Hepatocyte (in vitro differentiated cells): ENCODE data around the gene DES. TPM values are rescaled to one million over a fixed set of nuclear protein-coding genes. Genes with fewer than 3 reads are reported as not detected.
A peak's percentile ranks its signal among the peaks of the same experiment; 100 is the strongest.

Experiments used
- DNase-seq: peaks from one replicate; pipeline ENCODE4 v3.0.0-alpha.2; 2016; ENCODE audit warnings: low spot score
- H2AFZ ChIP-seq: fragments of 200-600 bp; sonication (generic); 2 replicates; pipeline ENCODE4 v1.6.0; 2016; ENCODE audit warnings: antibody characterized with exemption, mild to moderate bottlenecking
- H3K27ac ChIP-seq: fragments of 200-600 bp; sonication (generic); 2 replicates; pipeline ENCODE4 v1.5.1; 2016; ENCODE audit warnings: mild to moderate bottlenecking
- H3K27me3 ChIP-seq: fragments of 200-600 bp; sonication (generic); 2 replicates; pipeline ENCODE4 v1.6.1; 2016
- H3K36me3 ChIP-seq: fragments of 200-600 bp; sonication (generic); replicated peaks from 2 replicates; pipeline ENCODE4 v1.5.1; 2016; ENCODE audit warnings: low read depth; ENCODE audit not compliant: insufficient read depth
- H3K4me1 ChIP-seq: fragments of 200-600 bp; sonication (generic); 2 replicates; pipeline ENCODE4 v1.5.1; 2016; ENCODE audit warnings: mild to moderate bottlenecking, moderate library complexity; ENCODE audit not compliant: insufficient read depth
- H3K4me2 ChIP-seq: fragments of 200-600 bp; sonication (generic); 2 replicates; pipeline ENCODE4 v1.6.0; 2016
- H3K4me3 ChIP-seq: fragments of 200-600 bp; sonication (generic); 2 replicates; pipeline ENCODE4 v1.5.1; 2016; ENCODE audit warnings: mild to moderate bottlenecking
- H3K79me2 ChIP-seq: fragments of 200-600 bp; sonication (generic); 2 replicates; pipeline ENCODE4 v1.6.0; 2017; ENCODE audit warnings: mild to moderate bottlenecking
- H3K9me2 ChIP-seq: fragments of 200-600 bp; sonication (generic); replicated peaks from 2 replicates; pipeline ENCODE4 v1.6.0; 2017; ENCODE audit warnings: mild to moderate bottlenecking; ENCODE audit not compliant: insufficient read depth
- H3K9me3 ChIP-seq: fragments of 200-600 bp; sonication (generic); 2 replicates; pipeline ENCODE4 v1.5.1; 2016; ENCODE audit warnings: low read depth, mild to moderate bottlenecking
- H4K20me1 ChIP-seq: fragments of 200-600 bp; sonication (generic); 2 replicates; pipeline ENCODE4 v1.6.0; 2016; ENCODE audit warnings: mild to moderate bottlenecking; ENCODE audit not compliant: insufficient read depth, poor library complexity, severe bottlenecking
- EZH2 ChIP-seq: fragments of 200-600 bp; sonication (generic); IDR thresholded peaks from 2 replicates; pipeline ENCODE4 v1.6.1; 2016; ENCODE audit warnings: antibody characterized with exemption, mild to moderate bottlenecking, borderline replicate concordance
- EZH2phosphoT487 ChIP-seq: fragments of 200-600 bp; sonication (generic); IDR thresholded peaks from one replicate; pipeline ENCODE4 v1.6.1; 2018; ENCODE audit warnings: antibody characterized with exemption, mild to moderate bottlenecking, low read depth, moderate library complexity; ENCODE audit not compliant: unreplicated experiment, severe bottlenecking
- WGBS: methylation state at CpG from one replicate; pipeline ENCODE4 v1.1.6; 2016; ENCODE audit warnings: low lambda C conversion rate; ENCODE audit errors: missing lambda C conversion rate; 5-methylcytosine and 5-hydroxymethylcytosine counted together
- polyA plus RNA-seq: library from polyadenylated mRNA; unstranded; fragments of >200 nt; fragmentation: Nextera tagmentation; extraction: Ambion mirVana; gene quantifications from 2 replicates; pipeline ENCODE4 v1.2.1, GENCODE V29; 2016
- total RNA-seq: library from RNA; depleted of rRNA; stranded (reverse); fragments of >200 nt; gene quantifications from 2 replicates; pipeline ENCODE4 v1.2.3, GENCODE V29; 2014
- TF ChIP-seq, protein P1 (sequence below): fragments of 200-600 bp; sonication (generic); IDR thresholded peaks from 2 replicates; pipeline ENCODE4 v1.5.1; 2016; ENCODE audit warnings: antibody characterized with exemption, mild to moderate bottlenecking; ENCODE audit not compliant: poor library complexity

The DES gene
- total and polyA plus RNA-seq, 2 experiments from 2014 or later: 60.9 to 103 TPM

DNA sequence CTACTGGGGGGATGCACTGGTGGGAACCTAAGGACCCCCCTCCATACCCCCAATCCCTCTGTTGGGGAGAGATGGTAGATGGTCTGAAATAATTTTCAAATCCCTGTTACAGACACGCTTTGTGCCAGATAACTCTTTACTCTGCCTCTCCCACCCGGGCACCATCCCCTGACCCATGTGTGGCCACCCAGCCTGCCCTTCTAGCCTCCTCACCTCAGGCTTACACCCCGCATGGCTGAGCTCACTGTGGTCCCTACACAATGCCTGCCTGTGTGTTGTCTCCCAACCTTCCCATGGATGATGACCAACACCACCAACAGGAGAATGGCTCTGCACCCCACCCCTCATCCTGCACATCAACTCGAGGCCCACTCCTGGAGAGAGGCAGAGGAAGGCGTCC, 31.4 kb downstream of the DES start:
- H2AFZ ChIP-seq: no peak overlapping the region
- no peaks in the 10 kb centered on the region for H3K9me3 ChIP-seq
- H3K27ac ChIP-seq: no peak overlapping the region
- no peaks in the 10 kb centered on the region for H3K79me2 ChIP-seq
- no peak for DNase-seq
- 98% methylated on average over 4 of the region's 5 CpGs for WGBS
- H3K4me1 ChIP-seq: peaks cover 16% of the 10 kb centered on the region
- H3K27me3 ChIP-seq: peaks cover 16% of the 10 kb centered on the region
- TF ChIP-seq EZH2phosphoT487: no peak
- no peak for TF ChIP-seq EZH2
- TF ChIP-seq, protein P1, sequence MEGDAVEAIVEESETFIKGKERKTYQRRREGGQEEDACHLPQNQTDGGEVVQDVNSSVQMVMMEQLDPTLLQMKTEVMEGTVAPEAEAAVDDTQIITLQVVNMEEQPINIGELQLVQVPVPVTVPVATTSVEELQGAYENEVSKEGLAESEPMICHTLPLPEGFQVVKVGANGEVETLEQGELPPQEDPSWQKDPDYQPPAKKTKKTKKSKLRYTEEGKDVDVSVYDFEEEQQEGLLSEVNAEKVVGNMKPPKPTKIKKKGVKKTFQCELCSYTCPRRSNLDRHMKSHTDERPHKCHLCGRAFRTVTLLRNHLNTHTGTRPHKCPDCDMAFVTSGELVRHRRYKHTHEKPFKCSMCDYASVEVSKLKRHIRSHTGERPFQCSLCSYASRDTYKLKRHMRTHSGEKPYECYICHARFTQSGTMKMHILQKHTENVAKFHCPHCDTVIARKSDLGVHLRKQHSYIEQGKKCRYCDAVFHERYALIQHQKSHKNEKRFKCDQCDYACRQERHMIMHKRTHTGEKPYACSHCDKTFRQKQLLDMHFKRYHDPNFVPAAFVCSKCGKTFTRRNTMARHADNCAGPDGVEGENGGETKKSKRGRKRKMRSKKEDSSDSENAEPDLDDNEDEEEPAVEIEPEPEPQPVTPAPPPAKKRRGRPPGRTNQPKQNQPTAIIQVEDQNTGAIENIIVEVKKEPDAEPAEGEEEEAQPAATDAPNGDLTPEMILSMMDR: no peak
- no peak overlapping the region for H3K4me3 ChIP-seq
- H3K9me2 ChIP-seq: no peaks in the 10 kb centered on the region
- no peaks in the 10 kb centered on the region for H3K36me3 ChIP-seq
- H3K4me2 ChIP-seq: no peak overlapping the region
- H4K20me1 ChIP-seq: no peaks in the 10 kb centered on the region

DNA sequence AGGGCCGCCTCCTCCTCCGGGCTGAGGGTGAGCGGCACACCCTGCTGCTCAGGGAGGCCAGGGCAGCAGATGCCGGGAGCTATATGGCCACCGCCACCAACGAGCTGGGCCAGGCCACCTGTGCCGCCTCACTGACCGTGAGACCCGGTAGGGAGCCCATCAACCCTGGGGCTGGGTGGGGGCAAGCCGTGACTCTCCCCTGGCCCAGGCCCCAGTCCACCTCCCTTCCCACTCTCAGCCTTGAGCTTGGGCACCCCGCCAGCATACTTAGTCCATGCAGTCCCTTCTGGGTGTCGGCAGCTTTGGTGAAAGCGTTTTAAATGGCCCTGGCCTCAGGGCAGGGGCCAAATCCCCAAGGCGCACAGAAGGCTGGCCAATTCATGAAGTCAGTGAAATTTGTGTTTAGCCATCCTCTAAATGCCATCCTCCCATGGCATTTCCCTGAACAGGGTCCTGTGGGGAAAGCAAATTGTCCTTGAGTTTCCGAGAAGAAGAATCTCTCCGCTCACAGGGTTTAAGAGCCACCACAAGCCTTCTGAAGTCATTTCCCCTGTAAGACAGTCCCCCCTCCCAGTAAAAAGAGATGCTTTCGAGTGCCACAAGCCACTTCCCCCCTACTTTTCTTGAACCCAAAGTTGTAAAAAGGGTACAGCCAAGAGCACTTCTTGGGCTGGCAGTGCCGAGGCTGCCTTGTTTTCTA, 33.6 kb downstream of the DES start:
- Histone ChIP-seq H3K27ac (peak overlapping the region; percentile 84), H3K4me1 (peaks cover 16% of the 10 kb centered on the region), H2AFZ (no peak overlapping the region), H3K79me2 (no peaks in the 10 kb centered on the region), H3K4me2 (no peak overlapping the region), H3K9me2 (no peaks in the 10 kb centered on the region), H3K27me3 (peaks cover 16% of the 10 kb centered on the region), H3K36me3 (no peaks in the 10 kb centered on the region), H3K4me3 (no peak overlapping the region), H4K20me1 (no peaks in the 10 kb centered on the region), H3K9me3 (no peaks in the 10 kb centered on the region)
- DNase-seq: no peak
- TF ChIP-seq, protein P1: no peak
- no peak for TF ChIP-seq EZH2
- TF ChIP-seq EZH2phosphoT487: no peak
- 91% methylated on average over 16 of the region's 18 CpGs for WGBS

DNA sequence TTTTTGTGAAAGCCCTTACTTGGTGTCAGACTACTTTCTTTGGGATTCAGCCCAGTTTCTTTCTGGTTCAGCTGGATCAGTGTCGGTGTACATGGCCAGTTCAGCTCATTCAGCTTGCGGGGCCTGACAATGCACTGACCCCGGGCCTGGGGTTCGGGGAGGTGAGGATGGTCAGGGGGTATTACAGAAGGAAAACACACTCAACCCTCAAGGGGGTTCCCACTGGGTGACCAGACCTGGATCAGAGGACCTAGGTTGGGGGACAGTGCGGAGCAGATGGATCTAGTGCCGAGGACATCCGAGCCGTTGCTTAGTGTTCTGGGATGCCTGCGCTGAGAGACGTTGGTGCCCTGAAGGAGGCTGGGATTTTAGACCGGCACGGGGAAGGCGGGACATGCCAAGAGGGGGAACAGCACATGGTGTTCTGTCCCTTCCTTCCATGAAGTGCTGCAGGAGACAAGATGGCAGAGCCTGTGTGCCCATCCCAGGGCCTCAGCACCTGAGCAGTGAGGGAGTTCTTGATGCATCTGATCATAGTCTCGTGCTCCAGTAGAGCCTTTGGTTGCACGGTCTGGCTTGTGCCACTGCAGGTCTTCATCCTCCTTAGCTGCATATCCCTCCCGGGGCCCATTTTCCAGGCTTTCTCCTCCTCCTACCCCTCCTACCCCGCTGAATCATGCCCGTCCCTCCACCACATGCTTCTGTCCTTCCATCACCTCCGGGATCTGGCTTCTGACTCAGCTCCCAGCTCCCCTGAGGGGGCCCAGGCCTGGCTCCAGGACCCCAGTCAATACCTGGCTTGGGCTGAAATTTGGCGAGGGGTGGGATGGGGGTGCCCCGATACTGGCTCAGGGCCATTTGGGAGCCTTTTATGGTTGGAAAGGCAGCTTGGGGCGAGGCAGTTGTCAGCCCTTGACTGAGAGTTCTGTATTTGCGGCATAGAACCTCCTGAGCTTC, 34.5 kb downstream of the DES start:
- Histone ChIP-seq H3K36me3 (no peaks in the 10 kb centered on the region), H3K4me1 (peaks cover 16% of the 10 kb centered on the region), H4K20me1 (no peaks in the 10 kb centered on the region), H3K4me3 (no peak overlapping the region), H3K9me2 (no peaks in the 10 kb centered on the region), H3K27ac (peak overlapping the region; percentile 84), H3K9me3 (no peaks in the 10 kb centered on the region), H3K79me2 (no peaks in the 10 kb centered on the region), H3K27me3 (peaks cover 12% of the 10 kb centered on the region), H3K4me2 (peak overlapping the region; percentile 44), H2AFZ (no peak overlapping the region)
- TF ChIP-seq EZH2 (no peak), EZH2phosphoT487 (no peak)
- TF ChIP-seq, protein P1: no peak
- 75% methylated on average over 23 of the region's 23 CpGs for WGBS
- DNase-seq: peak; percentile 80
